ENCODE measurements around the gene TNNC1. TPM values are rescaled to one million over a fixed set of nuclear protein-coding genes. Genes with fewer than 3 reads are reported as not detected.

TNNC1 gene
- total RNA-seq, 1 donor from 2014 or later, result 88.9 TPM

GRCh38 chr3:52454250-52454937 is 553 bp upstream of the TNNC1 start:
- H3K27ac ChIP-seq, result peak overlapping the region; percentile 95
- H3K4me1 ChIP-seq, result peaks cover 24% of the 10 kb centered on the region
- intact Hi-C loops (cut with DNase I), result no loop called here
- TF ChIP-seq CTCF (IDR thresholded peaks at IDR 0.05), result no peak
- no peaks in the 10 kb centered on the region for H3K27me3 ChIP-seq
- DNase-seq (peak; percentile 64), ATAC-seq (no peak)
- H3K9me3 ChIP-seq, result no peaks in the 10 kb centered on the region
- peaks cover 19% of the 10 kb centered on the region for H3K36me3 ChIP-seq
- H3K4me3 ChIP-seq, result peak overlapping the region; percentile 74

GRCh38 chr3:52452570-52453221 is 1.1 kb downstream of the TNNC1 start:
- H3K9me3 ChIP-seq, result no peaks in the 10 kb centered on the region
- TF ChIP-seq CTCF (IDR thresholded peaks at IDR 0.05), result no peak
- H3K27me3 ChIP-seq, result no peaks in the 10 kb centered on the region
- peak; percentile 62 for DNase-seq
- H3K4me3 ChIP-seq, result peak overlapping the region; percentile 25
- intact Hi-C loops (cut with DNase I), result no loop called here
- H3K36me3 ChIP-seq, result peaks cover 2% of the 10 kb centered on the region
- H3K27ac ChIP-seq, result no peak overlapping the region
- H3K4me1 ChIP-seq, result peaks cover 24% of the 10 kb centered on the region
- ATAC-seq, result no peak

GRCh38 chr3:52452126-52452525 is 1.7 kb downstream of the TNNC1 start:
- Histone ChIP-seq H3K4me3 (no peak overlapping the region), H3K27ac (no peak overlapping the region), H3K9me3 (no peaks in the 10 kb centered on the region), H3K4me1 (peaks cover 21% of the 10 kb centered on the region), H3K27me3 (no peaks in the 10 kb centered on the region), H3K36me3 (no peaks in the 10 kb centered on the region)
- DNase-seq (peak; percentile 55), ATAC-seq (no peak)
- intact Hi-C loops (cut with DNase I), result no loop called here
- TF ChIP-seq CTCF (IDR thresholded peaks at IDR 0.05), result no peak

- no peak overlapping the region for H3K27ac ChIP-seq
- DNase-seq, result peak; percentile 56
- peaks cover 15% of the 10 kb centered on the region for H3K4me1 ChIP-seq
- TF ChIP-seq CTCF (IDR thresholded peaks at IDR 0.05), result no peak
- H3K36me3 ChIP-seq, result no peaks in the 10 kb centered on the region
- no peak overlapping the region for H3K4me3 ChIP-seq
- no peak for ATAC-seq
- H3K27me3 ChIP-seq, result no peaks in the 10 kb centered on the region
- no peaks in the 10 kb centered on the region for H3K9me3 ChIP-seq
- intact Hi-C loops (cut with DNase I), result no loop called here
Measured at GRCh38 chr3:52451237-52452083, 2.4 kb downstream of the TNNC1 start.

GRCh38 chr3:52450489-52451236 is 3.2 kb downstream of the TNNC1 start:
- no peak for ATAC-seq
- H3K27ac ChIP-seq, result no peak overlapping the region
- no peaks in the 10 kb centered on the region for H3K36me3 ChIP-seq
- H3K9me3 ChIP-seq, result no peaks in the 10 kb centered on the region
- no peak for DNase-seq
- no peak overlapping the region for H3K4me3 ChIP-seq
- peaks cover 11% of the 10 kb centered on the region for H3K4me1 ChIP-seq
- no peak for TF ChIP-seq CTCF (IDR thresholded peaks at IDR 0.05)
- H3K27me3 ChIP-seq, result no peaks in the 10 kb centered on the region
- intact Hi-C loops (cut with DNase I), result no loop called here

All from upper lobe of right lung (tissue), 1 donor.